SK-N-SH treated with all-trans-retinoic acid at 6 μM for 48 hours (cell line): ENCODE measurements around the gene TBCK.

ENCODE experiments used
- ATAC-seq: fragments of 200-7000 bp; cut with Tn5 transposase; 3 replicates; pipeline ENCODE4 v1.9.1; 2020; ENCODE audit warnings: mild to moderate bottlenecking, moderate library complexity
- ARNTL ChIP-seq: fragments of 450-650 bp; formaldehyde crosslinking; IDR thresholded peaks from 2 replicates; pipeline ENCODE4 v1.5.0; 2020; ENCODE audit warnings: low read depth, mild to moderate bottlenecking, moderate library complexity, borderline replicate concordance
- BACH2 ChIP-seq: fragments of 250-450 bp; sonication (Bioruptor Pico); IDR thresholded peaks from 2 replicates; pipeline ENCODE4 v1.9.0; 2021; ENCODE audit warnings: mild to moderate bottlenecking, borderline replicate concordance
- CSDC2 ChIP-seq: fragments of 250-450 bp; sonication (Bioruptor Pico); IDR thresholded peaks from 2 replicates; pipeline ENCODE4 v1.5.0; 2020; ENCODE audit warnings: mild to moderate bottlenecking, moderate library complexity
- ESRRG ChIP-seq: fragments of 250-450 bp; sonication (Bioruptor Pico); IDR thresholded peaks from 2 replicates; pipeline ENCODE4 v1.6.1; 2021; ENCODE audit warnings: mild to moderate bottlenecking
- GLIS3 ChIP-seq: fragments of 250-450 bp; sonication (Bioruptor Pico); IDR thresholded peaks from 2 replicates; pipeline ENCODE4 v1.5.0; 2020; ENCODE audit warnings: mild to moderate bottlenecking, moderate library complexity
- ISL1 ChIP-seq: fragments of 250-450 bp; sonication (Bioruptor Pico); IDR thresholded peaks from 2 replicates; pipeline ENCODE4 v2.1.2; 2022; ENCODE audit warnings: mild to moderate bottlenecking, moderate library complexity
- OSR1 ChIP-seq: fragments of 250-450 bp; sonication (Bioruptor Pico); IDR thresholded peaks from 2 replicates; pipeline ENCODE4 v1.8.0; 2022; ENCODE audit warnings: moderate library complexity, mild to moderate bottlenecking, inconsistent platforms
- PPARA ChIP-seq: fragments of 250-450 bp; sonication (Bioruptor Pico); IDR thresholded peaks from 2 replicates; pipeline ENCODE4 v1.5.0; 2020; ENCODE audit warnings: mild to moderate bottlenecking, borderline replicate concordance
- RARB ChIP-seq: fragments of 250-450 bp; sonication (Bioruptor Pico); IDR thresholded peaks from 2 replicates; pipeline ENCODE4 v1.8.0; 2021; ENCODE audit warnings: mild to moderate bottlenecking, moderate library complexity
- SNAI2 ChIP-seq: fragments of 250-450 bp; sonication (Bioruptor Pico); IDR thresholded peaks from 2 replicates; pipeline ENCODE4 v1.5.0; 2020; ENCODE audit warnings: mild to moderate bottlenecking, moderate library complexity
- TCF4 ChIP-seq: fragments of 250-450 bp; sonication (Bioruptor Pico); IDR thresholded peaks from 2 replicates; pipeline ENCODE4 v1.8.0; 2021; ENCODE audit warnings: mild to moderate bottlenecking, moderate library complexity, borderline replicate concordance
- TOX ChIP-seq: fragments of 250-450 bp; sonication (Bioruptor Pico); IDR thresholded peaks from 2 replicates; pipeline ENCODE4 v1.8.0; 2021; ENCODE audit warnings: mild to moderate bottlenecking, moderate library complexity, borderline replicate concordance
- ZC3H10 ChIP-seq: fragments of 250-450 bp; sonication (Bioruptor Pico); IDR thresholded peaks from 2 replicates; pipeline ENCODE4 v1.5.1; 2021; ENCODE audit warnings: mild to moderate bottlenecking, moderate library complexity
- ZFP3 ChIP-seq: fragments of 250-450 bp; sonication (Bioruptor Pico); IDR thresholded peaks from 2 replicates; pipeline ENCODE4 v1.5.0; 2020; ENCODE audit warnings: mild to moderate bottlenecking, moderate library complexity
- ZNF565 ChIP-seq: fragments of 450-650 bp; formaldehyde crosslinking; conservative IDR thresholded peaks from 2 replicates; pipeline ENCODE4 v1.5.0; 2020; ENCODE audit warnings: low read depth, mild to moderate bottlenecking, moderate library complexity
- ZNF70 ChIP-seq: fragments of 450-650 bp; formaldehyde crosslinking; IDR thresholded peaks from 2 replicates; pipeline ENCODE4 v1.5.0; 2020; ENCODE audit warnings: mild to moderate bottlenecking, moderate library complexity
- ZNF8 ChIP-seq: fragments of 450-650 bp; formaldehyde crosslinking; IDR thresholded peaks from 2 replicates; pipeline ENCODE4 v1.5.0; 2020; ENCODE audit warnings: mild to moderate bottlenecking, moderate library complexity
- TF ChIP-seq, protein P1 (sequence below): fragments of 250-450 bp; sonication (Bioruptor Pico); IDR thresholded peaks from 2 replicates; pipeline ENCODE4 v1.8.0; 2021; ENCODE audit warnings: low read depth, mild to moderate bottlenecking, moderate library complexity, borderline replicate concordance
- TF ChIP-seq, protein P2 (sequence below): fragments of 250-450 bp; sonication (Bioruptor Pico); IDR thresholded peaks from 2 replicates; pipeline ENCODE4 v1.5.1; 2021; ENCODE audit warnings: mild to moderate bottlenecking, moderate library complexity
- TF ChIP-seq, protein P3 (sequence below): fragments of 250-450 bp; sonication (Bioruptor Pico); IDR thresholded peaks from 2 replicates; pipeline ENCODE4 v1.5.0; 2020; ENCODE audit warnings: mild to moderate bottlenecking, moderate library complexity

Gene TBCK

DNA sequence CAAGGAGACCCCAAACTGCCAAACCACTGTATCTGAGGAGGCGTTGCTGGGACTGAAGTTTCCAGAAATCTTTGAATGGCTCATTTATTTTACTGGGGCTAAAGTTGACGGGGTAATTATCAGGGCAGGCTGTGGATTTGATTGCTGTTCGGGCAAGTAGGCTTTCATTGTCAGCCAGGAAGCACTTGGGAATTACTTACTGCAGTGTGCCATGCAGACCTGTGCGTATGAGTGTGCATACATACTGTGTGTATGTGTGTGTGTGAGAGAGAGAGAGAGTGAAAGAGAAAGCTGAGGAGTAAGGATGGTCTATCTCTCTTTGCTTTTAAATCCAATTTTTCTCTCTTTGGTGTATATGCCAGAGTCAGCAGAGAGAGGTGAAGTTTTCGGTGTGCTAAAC, 298.0 kb downstream of the TBCK start:
- TF ChIP-seq PPARA (CRISPR knock-in tag) (no peak), ZNF8 (CRISPR knock-in tag) (no peak), RARB (no peak), ZNF565 (CRISPR knock-in tag) (no peak), TOX (CRISPR knock-in tag) (no peak), OSR1 (CRISPR knock-in tag) (no peak), CSDC2 (CRISPR knock-in tag) (no peak), BACH2 (no peak), GLIS3 (CRISPR knock-in tag) (no peak), SNAI2 (no peak), ISL1 (no peak)
- TF ChIP-seq, protein P1, sequence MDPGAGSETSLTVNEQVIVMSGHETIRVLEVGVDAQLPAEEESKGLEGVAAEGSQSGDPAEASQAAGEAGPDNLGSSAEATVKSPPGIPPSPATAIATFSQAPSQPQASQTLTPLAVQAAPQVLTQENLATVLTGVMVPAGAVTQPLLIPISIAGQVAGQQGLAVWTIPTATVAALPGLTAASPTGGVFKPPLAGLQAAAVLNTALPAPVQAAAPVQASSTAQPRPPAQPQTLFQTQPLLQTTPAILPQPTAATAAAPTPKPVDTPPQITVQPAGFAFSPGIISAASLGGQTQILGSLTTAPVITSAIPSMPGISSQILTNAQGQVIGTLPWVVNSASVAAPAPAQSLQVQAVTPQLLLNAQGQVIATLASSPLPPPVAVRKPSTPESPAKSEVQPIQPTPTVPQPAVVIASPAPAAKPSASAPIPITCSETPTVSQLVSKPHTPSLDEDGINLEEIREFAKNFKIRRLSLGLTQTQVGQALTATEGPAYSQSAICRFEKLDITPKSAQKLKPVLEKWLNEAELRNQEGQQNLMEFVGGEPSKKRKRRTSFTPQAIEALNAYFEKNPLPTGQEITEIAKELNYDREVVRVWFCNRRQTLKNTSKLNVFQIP (CRISPR knock-in tag), result no peak
- TF ChIP-seq, protein P2, sequence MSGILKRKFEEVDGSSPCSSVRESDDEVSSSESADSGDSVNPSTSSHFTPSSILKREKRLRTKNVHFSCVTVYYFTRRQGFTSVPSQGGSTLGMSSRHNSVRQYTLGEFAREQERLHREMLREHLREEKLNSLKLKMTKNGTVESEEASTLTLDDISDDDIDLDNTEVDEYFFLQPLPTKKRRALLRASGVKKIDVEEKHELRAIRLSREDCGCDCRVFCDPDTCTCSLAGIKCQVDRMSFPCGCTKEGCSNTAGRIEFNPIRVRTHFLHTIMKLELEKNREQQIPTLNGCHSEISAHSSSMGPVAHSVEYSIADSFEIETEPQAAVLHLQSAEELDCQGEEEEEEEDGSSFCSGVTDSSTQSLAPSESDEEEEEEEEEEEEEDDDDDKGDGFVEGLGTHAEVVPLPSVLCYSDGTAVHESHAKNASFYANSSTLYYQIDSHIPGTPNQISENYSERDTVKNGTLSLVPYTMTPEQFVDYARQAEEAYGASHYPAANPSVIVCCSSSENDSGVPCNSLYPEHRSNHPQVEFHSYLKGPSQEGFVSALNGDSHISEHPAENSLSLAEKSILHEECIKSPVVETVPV (CRISPR knock-in tag), result no peak
- TF ChIP-seq, protein P3, sequence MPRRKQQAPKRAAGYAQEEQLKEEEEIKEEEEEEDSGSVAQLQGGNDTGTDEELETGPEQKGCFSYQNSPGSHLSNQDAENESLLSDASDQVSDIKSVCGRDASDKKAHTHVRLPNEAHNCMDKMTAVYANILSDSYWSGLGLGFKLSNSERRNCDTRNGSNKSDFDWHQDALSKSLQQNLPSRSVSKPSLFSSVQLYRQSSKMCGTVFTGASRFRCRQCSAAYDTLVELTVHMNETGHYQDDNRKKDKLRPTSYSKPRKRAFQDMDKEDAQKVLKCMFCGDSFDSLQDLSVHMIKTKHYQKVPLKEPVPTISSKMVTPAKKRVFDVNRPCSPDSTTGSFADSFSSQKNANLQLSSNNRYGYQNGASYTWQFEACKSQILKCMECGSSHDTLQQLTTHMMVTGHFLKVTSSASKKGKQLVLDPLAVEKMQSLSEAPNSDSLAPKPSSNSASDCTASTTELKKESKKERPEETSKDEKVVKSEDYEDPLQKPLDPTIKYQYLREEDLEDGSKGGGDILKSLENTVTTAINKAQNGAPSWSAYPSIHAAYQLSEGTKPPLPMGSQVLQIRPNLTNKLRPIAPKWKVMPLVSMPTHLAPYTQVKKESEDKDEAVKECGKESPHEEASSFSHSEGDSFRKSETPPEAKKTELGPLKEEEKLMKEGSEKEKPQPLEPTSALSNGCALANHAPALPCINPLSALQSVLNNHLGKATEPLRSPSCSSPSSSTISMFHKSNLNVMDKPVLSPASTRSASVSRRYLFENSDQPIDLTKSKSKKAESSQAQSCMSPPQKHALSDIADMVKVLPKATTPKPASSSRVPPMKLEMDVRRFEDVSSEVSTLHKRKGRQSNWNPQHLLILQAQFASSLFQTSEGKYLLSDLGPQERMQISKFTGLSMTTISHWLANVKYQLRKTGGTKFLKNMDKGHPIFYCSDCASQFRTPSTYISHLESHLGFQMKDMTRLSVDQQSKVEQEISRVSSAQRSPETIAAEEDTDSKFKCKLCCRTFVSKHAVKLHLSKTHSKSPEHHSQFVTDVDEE, result no peak
- ATAC-seq, result no peak

DNA sequence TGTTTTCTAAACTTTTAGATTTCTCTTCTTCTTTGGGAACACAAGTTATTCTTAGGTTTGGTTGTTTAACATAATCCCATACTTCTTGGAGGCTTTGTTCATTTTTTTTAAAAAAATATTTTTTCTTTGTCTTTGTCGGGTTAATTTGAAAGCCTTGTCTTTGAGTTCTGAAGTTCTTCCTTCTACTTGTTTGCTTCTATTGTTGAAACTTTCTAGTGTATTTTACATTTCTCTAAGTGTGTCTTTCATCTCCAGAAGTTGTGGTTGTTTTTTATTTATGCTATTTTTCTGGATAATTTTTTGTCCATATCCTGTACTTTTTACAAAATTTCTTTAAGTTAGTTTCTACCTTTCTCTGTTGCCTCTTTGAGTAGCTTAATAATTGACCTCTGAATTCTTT, 304.6 kb downstream of the TBCK start:
- no peak for TF ChIP-seq TCF4 (CRISPR knock-in tag)
- TF ChIP-seq ARNTL (CRISPR knock-in tag), result no peak
- no peak for TF ChIP-seq ISL1
- no peak for TF ChIP-seq SNAI2
- no peak for TF ChIP-seq ESRRG (CRISPR knock-in tag)
- TF ChIP-seq, protein P2 (CRISPR knock-in tag), result no peak
- TF ChIP-seq OSR1 (CRISPR knock-in tag), result no peak
- no peak for TF ChIP-seq PPARA (CRISPR knock-in tag)
- TF ChIP-seq, protein P1 (CRISPR knock-in tag), result no peak
- TF ChIP-seq ZFP3, result no peak
- TF ChIP-seq RARB, result no peak
- TF ChIP-seq ZC3H10 (CRISPR knock-in tag), result no peak
- no peak for TF ChIP-seq BACH2
- no peak for TF ChIP-seq GLIS3 (CRISPR knock-in tag)
- ATAC-seq, result no peak

DNA sequence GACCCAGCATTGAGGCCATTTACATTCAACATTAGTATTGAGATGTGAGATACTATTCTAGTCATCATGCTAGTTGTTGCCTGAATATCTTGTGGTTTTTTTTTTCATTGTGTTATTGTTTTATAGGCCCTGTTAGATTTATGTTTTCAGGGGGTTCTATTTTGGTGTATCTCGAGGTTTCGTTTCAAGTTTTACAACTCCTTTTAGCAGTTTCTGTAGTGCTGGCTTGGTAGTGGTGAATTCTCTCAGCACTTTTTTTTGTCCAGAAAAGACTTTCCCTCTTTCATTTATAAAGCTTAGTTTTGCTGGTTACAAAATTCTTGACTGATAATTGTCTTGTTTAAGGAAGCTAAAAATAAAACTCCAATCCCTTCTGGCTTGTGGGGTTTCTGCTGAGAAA, 305.2 kb downstream of the TBCK start:
- TF ChIP-seq SNAI2 (no peak), ISL1 (no peak), ESRRG (CRISPR knock-in tag) (no peak), BACH2 (no peak), ZNF565 (CRISPR knock-in tag) (no peak), PPARA (CRISPR knock-in tag) (no peak), TCF4 (CRISPR knock-in tag) (no peak), ZC3H10 (CRISPR knock-in tag) (no peak), OSR1 (CRISPR knock-in tag) (no peak), ZNF70 (CRISPR knock-in tag) (no peak)
- TF ChIP-seq, protein P3, result no peak
- TF ChIP-seq, protein P1 (CRISPR knock-in tag), result no peak
- ATAC-seq, result no peak
